OCI-LY7 (cell line): ENCODE results near the gene CDCA8.

Experiments used
- CTCF ChIP-seq: fragments of 200-600 bp; sonication (generic); conservative IDR thresholded peaks from 2 replicates; pipeline ENCODE4 v1.5.1; 2014; ENCODE audit warnings: mild to moderate bottlenecking, antibody characterized with exemption, low read length, moderate library complexity, mixed read lengths
- EZH2phosphoT487 ChIP-seq: fragments of 200-600 bp; sonication (generic); IDR thresholded peaks from 2 replicates; pipeline ENCODE4 v1.6.1; 2018; ENCODE audit warnings: low read depth, borderline replicate concordance, mild to moderate bottlenecking, mixed run types, antibody characterized with exemption, low read length, moderate library complexity, mixed read lengths

DNA sequence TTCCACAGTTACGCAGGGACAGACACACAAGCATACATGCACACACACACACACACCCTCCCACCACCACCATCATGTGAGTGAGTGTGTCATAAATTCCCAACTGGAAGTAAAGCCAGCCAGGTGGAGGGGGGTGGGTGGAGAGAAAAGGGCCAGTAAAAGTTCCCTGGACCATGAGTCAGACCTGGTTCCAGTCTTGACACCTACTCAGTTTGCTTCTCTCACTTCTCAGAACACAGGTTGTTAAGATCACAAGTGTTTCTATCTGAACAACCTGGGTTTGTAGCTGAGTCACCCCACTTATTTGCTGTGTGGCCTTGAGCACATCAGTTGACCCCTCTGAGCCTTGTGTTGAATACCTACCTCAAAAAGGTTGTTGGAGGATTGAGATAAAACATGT, 63.0 kb downstream of the CDCA8 start:
- TF ChIP-seq CTCF (no peak), EZH2phosphoT487 (no peak)
